IMR-90 (cell line): ENCODE measurements around the gene WWP2. TPM values are rescaled to one million over a fixed set of nuclear protein-coding genes. Genes with fewer than 3 reads are reported as not detected.

Experiments used
- ATAC-seq: fragments of 200-7000 bp; cut with Tn5 transposase; 2 replicates; pipeline ENCODE4 v1.9.1; 2020; ENCODE audit warnings: low read depth, mild to moderate bottlenecking, moderate library complexity
- BruUV-seq: library from RNA; stranded (reverse); fragments of 400-500 nt; replicated peaks from 2 replicates; lab custom pipeline; 2021; lab: Mats Ljungman, UMichigan
- CTCF ChIA-PET: fragments of 300-600 bp; formaldehyde crosslinking; extraction: SDS; loops from one replicate; lab custom pipeline; 2021; ENCODE audit warnings: antibody characterized with exemption; lab: Yijun Ruan, JAX
- POLR2A ChIA-PET: fragments of 300-600 bp; sonication (Branson Sonifier 250); formaldehyde crosslinking; loops from one replicate; lab custom pipeline; 2022; ENCODE audit warnings: antibody characterized with exemption; ENCODE audit not compliant: unreplicated experiment; lab: Charles Lee
- DNase-seq: peaks from one replicate; pipeline ENCODE4 v3.0.0; 2013
- H2AFZ ChIP-seq: replicated peaks from 2 replicates; pipeline ENCODE3; 2013; ENCODE audit warnings: low read length, mild to moderate bottlenecking; ENCODE audit not compliant: poor library complexity
- H2AK5ac ChIP-seq: 2 replicates; pipeline ENCODE4 v1.6.1; 2013; ENCODE audit warnings: low read depth, low read length, inconsistent platforms
- H2AK9ac ChIP-seq: replicated peaks from 2 replicates; pipeline ENCODE3; 2013; ENCODE audit warnings: mild to moderate bottlenecking, low read depth, low read length, moderate library complexity; ENCODE audit not compliant: poor library complexity
- H2BK120ac ChIP-seq: 2 replicates; pipeline ENCODE4 v1.6.1; 2013; ENCODE audit warnings: low read depth, low read length, inconsistent platforms
- H2BK15ac ChIP-seq: 3 replicates; pipeline ENCODE4 v1.6.1; 2013; ENCODE audit warnings: low read depth, low read length, inconsistent platforms
- H2BK20ac ChIP-seq: 2 replicates; pipeline ENCODE4 v1.6.1; 2013; ENCODE audit warnings: low read depth, mild to moderate bottlenecking, inconsistent platforms, low read length, moderate library complexity
- H2BK5ac ChIP-seq: 2 replicates; pipeline ENCODE4 v1.6.1; 2013; ENCODE audit warnings: mild to moderate bottlenecking, low read depth, low read length, inconsistent platforms; ENCODE audit not compliant: poor library complexity, severe bottlenecking
- H3K14ac ChIP-seq: replicated peaks from 2 replicates; pipeline ENCODE4 v1.6.1; 2013; ENCODE audit warnings: low read depth, low read length, inconsistent platforms
- H3K18ac ChIP-seq: 2 replicates; pipeline ENCODE4 v1.6.1; 2013; ENCODE audit warnings: low read depth, low read length, control low read depth
- H3K23ac ChIP-seq: 2 replicates; pipeline ENCODE4 v1.6.1; 2013; ENCODE audit warnings: low read depth, low read length, inconsistent platforms
- H3K27ac ChIP-seq: 2 replicates; pipeline ENCODE4 v1.5.1; 2013; ENCODE audit warnings: mild to moderate bottlenecking, control low read depth, low read length; ENCODE audit not compliant: insufficient read depth
- H3K27me3 ChIP-seq: 2 replicates; pipeline ENCODE4 v1.6.1; 2013; ENCODE audit warnings: low read length; ENCODE audit not compliant: control insufficient read depth, insufficient read depth
- H3K36me3 ChIP-seq: 2 replicates; pipeline ENCODE4 v1.6.1; 2013; ENCODE audit warnings: low read length, mixed read lengths; ENCODE audit not compliant: control insufficient read depth, insufficient read depth
- H3K4ac ChIP-seq: 2 replicates; pipeline ENCODE4 v1.6.1; 2013; ENCODE audit warnings: low read depth, low read length, inconsistent platforms
- H3K4me1 ChIP-seq: 2 replicates; pipeline ENCODE4 v1.6.1; 2013; ENCODE audit warnings: low read length, mixed read lengths; ENCODE audit not compliant: control insufficient read depth, insufficient read depth
- H3K4me2 ChIP-seq: 2 replicates; pipeline ENCODE4 v1.6.1; 2013; ENCODE audit warnings: low read depth, mild to moderate bottlenecking, control low read depth, low read length, moderate library complexity
- H3K4me3 ChIP-seq: 2 replicates; pipeline ENCODE4 v1.5.1; 2013; ENCODE audit warnings: low read depth, mild to moderate bottlenecking, control low read depth, low read length, moderate library complexity; ENCODE audit not compliant: insufficient read depth
- H3K56ac ChIP-seq: 2 replicates; pipeline ENCODE4 v1.6.1; 2013; ENCODE audit warnings: low read length, inconsistent platforms; ENCODE audit not compliant: insufficient read depth; ENCODE audit errors: extremely low read depth
- H3K79me1 ChIP-seq, 2 experiments: 2 replicates each; pipeline ENCODE4 v1.6.1; 2013; ENCODE audit warnings: low read length in 2 of 2, inconsistent platforms in 1 of 2, low read depth in 1 of 2
- H3K9ac ChIP-seq: 2 replicates; pipeline ENCODE4 v1.6.1; 2013; ENCODE audit warnings: low read depth, low read length, control low read depth
- H3K9me1 ChIP-seq: 2 replicates; pipeline ENCODE4 v1.6.1; 2013; ENCODE audit warnings: low read length, inconsistent platforms; ENCODE audit not compliant: insufficient read depth
- H3K9me3 ChIP-seq: 2 replicates; pipeline ENCODE4 v1.6.1; 2013; ENCODE audit warnings: low read length; ENCODE audit not compliant: control insufficient read depth, insufficient read depth
- H4K20me1 ChIP-seq: 2 replicates; pipeline ENCODE4 v1.6.1; 2013; ENCODE audit warnings: low read length, inconsistent platforms; ENCODE audit not compliant: insufficient read depth
- H4K5ac ChIP-seq: 2 replicates; pipeline ENCODE4 v1.6.1; 2013; ENCODE audit warnings: mild to moderate bottlenecking, low read depth, low read length, control low read depth
- H4K8ac ChIP-seq, 2 experiments: 2 replicates each; pipeline ENCODE4 v1.6.1; 2013; ENCODE audit warnings: low read depth in 2 of 2, low read length in 2 of 2, control low read depth in 1 of 2, inconsistent platforms in 1 of 2
- H4K91ac ChIP-seq: 2 replicates; pipeline ENCODE4 v1.6.1; 2013; ENCODE audit warnings: low read depth, low read length, inconsistent platforms; ENCODE audit not compliant: insufficient read depth
- CEBPB ChIP-seq: IDR thresholded peaks from 2 replicates; pipeline ENCODE4 v1.6.1; 2012; ENCODE audit warnings: low read depth, low read length, improper control_type of control experiment
- CHD1 ChIP-seq: IDR thresholded peaks from 2 replicates; pipeline ENCODE4 v1.6.1; 2012; ENCODE audit warnings: low read depth, low read length, improper control_type of control experiment
- FOS ChIP-seq: fragments of 150-350 bp; IDR thresholded peaks from 2 replicates; pipeline ENCODE4 v1.6.1; 2016; ENCODE audit warnings: low read depth, low read length
- MAFK ChIP-seq: IDR thresholded peaks from 2 replicates; pipeline ENCODE4 v1.6.1; 2012; ENCODE audit warnings: low read depth, low read length, improper control_type of control experiment
- MAZ ChIP-seq: IDR thresholded peaks from 2 replicates; pipeline ENCODE4 v1.6.1; 2012; ENCODE audit warnings: low read depth, mild to moderate bottlenecking, low read length, improper control_type of control experiment, moderate library complexity, borderline replicate concordance
- MXI1 ChIP-seq: IDR thresholded peaks from 2 replicates; pipeline ENCODE4 v1.6.1; 2012; ENCODE audit warnings: low read depth, mild to moderate bottlenecking, low read length, moderate library complexity, borderline replicate concordance
- NFE2L2 ChIP-seq: fragments of 150-350 bp; IDR thresholded peaks from 2 replicates; pipeline ENCODE4 v1.6.1; 2016; ENCODE audit warnings: low read depth, mild to moderate bottlenecking, low read length
- POLR2A ChIP-seq: IDR thresholded peaks from 2 replicates; pipeline ENCODE4 v1.6.1; 2012; ENCODE audit warnings: mild to moderate bottlenecking, low read depth, low read length
- RAD21 ChIP-seq: IDR thresholded peaks from 2 replicates; pipeline ENCODE4 v1.6.1; 2012; ENCODE audit warnings: low read length, improper control_type of control experiment
- RCOR1 ChIP-seq: IDR thresholded peaks from 2 replicates; pipeline ENCODE4 v1.6.1; 2012; ENCODE audit warnings: mild to moderate bottlenecking, low read length, improper control_type of control experiment; ENCODE audit not compliant: insufficient replicate concordance
- RFX5 ChIP-seq: IDR thresholded peaks from 2 replicates; pipeline ENCODE4 v1.8.0; 2012; ENCODE audit warnings: low read depth, mild to moderate bottlenecking, low read length, moderate library complexity
- SMC3 ChIP-seq: fragments of 150-350 bp; IDR thresholded peaks from 2 replicates; pipeline ENCODE4 v1.6.1; 2016; ENCODE audit warnings: low read depth, mild to moderate bottlenecking, antibody characterized with exemption, low read length, moderate library complexity
- WGBS, 2 experiments: methylation state at CpG; one replicate each; pipeline versions ENCODE4 v1.1.5 to v1.1.7; 2013; ENCODE audit warnings: missing lambda C conversion rate in 2 of 2; ENCODE audit not compliant: insufficient read length in 1 of 2; ENCODE audit errors: extremely low coverage in 2 of 2; 5-methylcytosine and 5-hydroxymethylcytosine counted together
- dilution Hi-C: fragments of 300-500 bp; cut with HindIII; formaldehyde crosslinking; loops from one replicate; pipeline ENCODE4 v1.14.3; 2018; ENCODE audit warnings: low sequenced_read_pairs; ENCODE audit not compliant: unreplicated experiment
- in situ Hi-C: fragments of 300-500 bp; cut with MboI; formaldehyde crosslinking; loops from 3 replicates; pipeline ENCODE4 v1.14.3; 2019; ENCODE audit warnings: low sequenced_read_pairs, inconsistent platforms, mixed read lengths
- intact Hi-C: fragments of 100-400 bp; cut with micrococcal nuclease; formaldehyde crosslinking; loops from 2 replicates; pipeline ENCODE4 v1.10.0; 2022
- polyA plus RNA-seq, 3 experiments: library from polyadenylated mRNA; depleted of rRNA; stranded (reverse); fragments of >200 nt; gene quantifications; 2 replicates each; pipeline ENCODE4 v1.2.3, GENCODE V29; 2012; ENCODE audit warnings: low replicate concordance in 1 of 3
- total RNA-seq: library from RNA; depleted of rRNA; stranded (reverse); fragments of >200 nt; gene quantifications from 2 replicates; pipeline ENCODE4 v1.2.3, GENCODE V29; 2012
- TF ChIP-seq, protein P1 (sequence below): conservative IDR thresholded peaks from 2 replicates; pipeline ENCODE4 v1.5.1; 2012; ENCODE audit warnings: mild to moderate bottlenecking, low read depth, low read length, improper control_type of control experiment

WWP2 gene
- total and polyA plus RNA-seq, 2 of the 4 experiments (the other 2 are of a cell fraction): 12.7 to 13.7 TPM

DNA sequence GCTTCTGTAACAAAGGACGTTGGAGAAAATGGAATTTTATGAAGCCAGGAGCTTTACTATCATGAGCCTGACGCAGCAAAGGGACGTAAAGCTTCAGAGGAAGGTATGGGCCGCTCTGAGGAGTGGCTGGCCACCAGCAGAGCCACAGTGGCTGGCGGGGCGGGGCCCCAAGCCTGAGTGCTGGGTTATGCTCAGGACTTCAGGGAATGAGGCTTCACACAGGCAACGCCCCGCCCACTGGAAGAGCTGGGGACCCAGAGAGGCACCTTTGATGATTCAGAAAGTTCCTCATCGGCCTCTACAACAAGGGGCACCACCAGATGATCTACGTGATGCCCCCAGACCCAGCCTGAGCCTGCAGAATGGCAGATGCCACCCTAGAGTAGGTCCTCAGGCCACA lies 16.2 kb upstream of the WWP2 start:
- no peak overlapping the region for H2AK9ac ChIP-seq
- DNase-seq (no peak), ATAC-seq (no peak)
- H3K9me3 ChIP-seq: no peaks in the 10 kb centered on the region
- no peak overlapping the region for H2BK120ac ChIP-seq
- H2AK5ac ChIP-seq: no peak overlapping the region
- no peak overlapping the region for H4K91ac ChIP-seq
- H3K27me3 ChIP-seq: no peaks in the 10 kb centered on the region
- peaks cover 76% of the 10 kb centered on the region for H3K36me3 ChIP-seq
- H3K4ac ChIP-seq: no peak overlapping the region
- H3K9ac ChIP-seq: no peak overlapping the region
- H3K4me2 ChIP-seq: no peak overlapping the region
- in situ Hi-C loops: no loop called here
- H3K18ac ChIP-seq: no peak overlapping the region
- H3K23ac ChIP-seq: no peak overlapping the region
- H3K14ac ChIP-seq: no peak overlapping the region
- peaks cover 2% of the 10 kb centered on the region; the same call in 1 of the 2 replicates for H3K4me1 ChIP-seq
- H2BK20ac ChIP-seq: no peak overlapping the region
- no peak overlapping the region for H2BK15ac ChIP-seq
- H4K5ac ChIP-seq: no peak overlapping the region
- no peak overlapping the region for H3K56ac ChIP-seq
- no peak overlapping the region for H2BK5ac ChIP-seq
- no peak overlapping the region for H3K27ac ChIP-seq
- WGBS, 2 experiments: 93% methylated on average over 8 of the region's 10 CpGs; no CpG with 5 or more reads in 1 of the 2 experiments
- intact Hi-C loops: no loop called here
- ChIA-PET CTCF (no interaction called here), POLR2A (no interaction called here)
- dilution Hi-C loops: no loop called here
- no peak for TF ChIP-seq CEBPB
- no peak for TF ChIP-seq RAD21
- no peak for TF ChIP-seq CHD1
- no peak for TF ChIP-seq SMC3
- TF ChIP-seq MAFK: no peak
- no peak for TF ChIP-seq NFE2L2
- TF ChIP-seq MAZ: no peak
- no peak for TF ChIP-seq POLR2A
- no peak for TF ChIP-seq RCOR1
- TF ChIP-seq MXI1: no peak
- TF ChIP-seq, protein P1, sequence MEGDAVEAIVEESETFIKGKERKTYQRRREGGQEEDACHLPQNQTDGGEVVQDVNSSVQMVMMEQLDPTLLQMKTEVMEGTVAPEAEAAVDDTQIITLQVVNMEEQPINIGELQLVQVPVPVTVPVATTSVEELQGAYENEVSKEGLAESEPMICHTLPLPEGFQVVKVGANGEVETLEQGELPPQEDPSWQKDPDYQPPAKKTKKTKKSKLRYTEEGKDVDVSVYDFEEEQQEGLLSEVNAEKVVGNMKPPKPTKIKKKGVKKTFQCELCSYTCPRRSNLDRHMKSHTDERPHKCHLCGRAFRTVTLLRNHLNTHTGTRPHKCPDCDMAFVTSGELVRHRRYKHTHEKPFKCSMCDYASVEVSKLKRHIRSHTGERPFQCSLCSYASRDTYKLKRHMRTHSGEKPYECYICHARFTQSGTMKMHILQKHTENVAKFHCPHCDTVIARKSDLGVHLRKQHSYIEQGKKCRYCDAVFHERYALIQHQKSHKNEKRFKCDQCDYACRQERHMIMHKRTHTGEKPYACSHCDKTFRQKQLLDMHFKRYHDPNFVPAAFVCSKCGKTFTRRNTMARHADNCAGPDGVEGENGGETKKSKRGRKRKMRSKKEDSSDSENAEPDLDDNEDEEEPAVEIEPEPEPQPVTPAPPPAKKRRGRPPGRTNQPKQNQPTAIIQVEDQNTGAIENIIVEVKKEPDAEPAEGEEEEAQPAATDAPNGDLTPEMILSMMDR: no peak
- TF ChIP-seq RFX5: no peak
- TF ChIP-seq FOS: no peak
- H3K9me1 ChIP-seq: 0 out of 2 replicates have a peak, but pooled peaks cover 5% of the 10 kb centered on the region
- BruUV-seq: no TSS peak
- H2AFZ ChIP-seq: no peak overlapping the region
- H3K79me1 ChIP-seq: peaks cover 37 to 58% of the 10 kb centered on the region in 2 experiments
- H4K20me1 ChIP-seq: peaks cover 6% of the 10 kb centered on the region; the same call in 1 of the 2 replicates
- H3K4me3 ChIP-seq: no peak overlapping the region
- no peak overlapping the region for H4K8ac ChIP-seq
